Endothelial cell of umbilical vein (primary cell): ENCODE results near the gene NEK3.
"Not testable (repeated sequence)": the region's sequence is repeated elsewhere in the genome, so short reads cannot be mapped to it uniquely, and the experiment has no call there.

Experiments
- MYC ChIP-seq: IDR thresholded peaks from one replicate; pipeline ENCODE4 v1.6.1; 2011; ENCODE audit warnings: mild to moderate bottlenecking, low read depth, low read length
- POLR2A ChIP-seq: IDR thresholded peaks from 2 replicates; pipeline ENCODE4 v1.6.1; 2012; ENCODE audit warnings: low read depth, mild to moderate bottlenecking, control low read depth, low read length
- POLR2AphosphoS5 ChIP-seq: IDR thresholded peaks from 2 replicates; pipeline ENCODE4 v1.6.1; 2012; ENCODE audit warnings: low read depth, mild to moderate bottlenecking, control low read depth, low read length, moderate library complexity; ENCODE audit not compliant: insufficient read depth
- TF ChIP-seq, protein P1 (sequence below), 2 donors: IDR thresholded peaks; 1 replicate in 1 of 2; 2 replicates in 1 of 2; pipeline ENCODE4 v1.5.1; 2011; ENCODE audit warnings: low read length in 2 of 2, mild to moderate bottlenecking in 2 of 2, moderate library complexity in 2 of 2, control low read depth in 1 of 2, inconsistent platforms in 1 of 2, low read depth in 1 of 2; ENCODE audit not compliant: insufficient read depth in 1 of 2; ENCODE audit errors: extremely low read depth in 1 of 2
- TF ChIP-seq, protein P2 (sequence below): IDR thresholded peaks from 2 replicates; pipeline ENCODE4 v1.6.1; 2011; ENCODE audit not compliant: insufficient read depth, insufficient read length

DNA sequence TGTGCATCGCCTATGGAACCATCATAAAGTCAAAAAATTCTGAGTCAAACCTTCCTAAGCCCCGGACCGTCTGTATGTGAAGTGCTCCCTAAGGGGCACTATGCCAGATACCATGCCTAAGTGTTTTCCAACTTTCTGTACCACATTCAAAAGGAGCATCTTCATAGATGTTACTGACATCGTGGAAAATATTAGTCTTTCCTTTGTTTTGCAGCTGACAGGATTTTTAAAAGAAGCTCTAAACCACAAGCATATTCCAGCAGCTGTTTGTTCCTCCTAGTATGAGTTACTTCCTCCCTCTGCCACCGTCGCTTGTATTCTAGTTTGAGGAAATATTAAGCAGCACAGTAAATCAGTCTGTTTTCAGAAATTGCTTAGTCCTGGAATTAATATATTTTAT, 14.6 kb upstream of the NEK3 start:
- TF ChIP-seq, protein P1, sequence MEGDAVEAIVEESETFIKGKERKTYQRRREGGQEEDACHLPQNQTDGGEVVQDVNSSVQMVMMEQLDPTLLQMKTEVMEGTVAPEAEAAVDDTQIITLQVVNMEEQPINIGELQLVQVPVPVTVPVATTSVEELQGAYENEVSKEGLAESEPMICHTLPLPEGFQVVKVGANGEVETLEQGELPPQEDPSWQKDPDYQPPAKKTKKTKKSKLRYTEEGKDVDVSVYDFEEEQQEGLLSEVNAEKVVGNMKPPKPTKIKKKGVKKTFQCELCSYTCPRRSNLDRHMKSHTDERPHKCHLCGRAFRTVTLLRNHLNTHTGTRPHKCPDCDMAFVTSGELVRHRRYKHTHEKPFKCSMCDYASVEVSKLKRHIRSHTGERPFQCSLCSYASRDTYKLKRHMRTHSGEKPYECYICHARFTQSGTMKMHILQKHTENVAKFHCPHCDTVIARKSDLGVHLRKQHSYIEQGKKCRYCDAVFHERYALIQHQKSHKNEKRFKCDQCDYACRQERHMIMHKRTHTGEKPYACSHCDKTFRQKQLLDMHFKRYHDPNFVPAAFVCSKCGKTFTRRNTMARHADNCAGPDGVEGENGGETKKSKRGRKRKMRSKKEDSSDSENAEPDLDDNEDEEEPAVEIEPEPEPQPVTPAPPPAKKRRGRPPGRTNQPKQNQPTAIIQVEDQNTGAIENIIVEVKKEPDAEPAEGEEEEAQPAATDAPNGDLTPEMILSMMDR (IDR thresholded peaks at IDR 0.05; ENCODE audit: extremely low read depth in 1 of 2, insufficient read depth in 1 of 2, low read depth in 1 of 2, low read length in 2 of 2): not testable (repeated sequence)
- not testable (repeated sequence) for TF ChIP-seq POLR2AphosphoS5, POLR2A, MYC
- TF ChIP-seq, protein P2, sequence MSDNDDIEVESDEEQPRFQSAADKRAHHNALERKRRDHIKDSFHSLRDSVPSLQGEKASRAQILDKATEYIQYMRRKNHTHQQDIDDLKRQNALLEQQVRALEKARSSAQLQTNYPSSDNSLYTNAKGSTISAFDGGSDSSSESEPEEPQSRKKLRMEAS: not testable (repeated sequence)
